Stimulated activated CD8-positive, alpha-beta memory T cell treated with anti-CD3 and anti-CD28 coated beads, Interleukin-2, amount 100 ng/mL, for 1 hour (primary cell): ENCODE data around the gene MED27.

ENCODE experiments used
- DNase-seq, 2 donors: peaks; one replicate each; pipeline ENCODE4 v3.0.0-alpha.2; 2020; ENCODE audit warnings: low read depth in 2 of 2

MED27 gene

GRCh38 chr9:131997779-131998178 lies 81.9 kb downstream of the MED27 start:
- no peak for DNase-seq

GRCh38 chr9:131997076-131997475 lies 82.6 kb downstream of the MED27 start:
- no peak for DNase-seq

GRCh38 chr9:131995382-131995781 lies 84.3 kb downstream of the MED27 start:
- no peak for DNase-seq

- DNase-seq = no peak
Measured at GRCh38 chr9:131994364-131995125, 85.1 kb downstream of the MED27 start.

DNA sequence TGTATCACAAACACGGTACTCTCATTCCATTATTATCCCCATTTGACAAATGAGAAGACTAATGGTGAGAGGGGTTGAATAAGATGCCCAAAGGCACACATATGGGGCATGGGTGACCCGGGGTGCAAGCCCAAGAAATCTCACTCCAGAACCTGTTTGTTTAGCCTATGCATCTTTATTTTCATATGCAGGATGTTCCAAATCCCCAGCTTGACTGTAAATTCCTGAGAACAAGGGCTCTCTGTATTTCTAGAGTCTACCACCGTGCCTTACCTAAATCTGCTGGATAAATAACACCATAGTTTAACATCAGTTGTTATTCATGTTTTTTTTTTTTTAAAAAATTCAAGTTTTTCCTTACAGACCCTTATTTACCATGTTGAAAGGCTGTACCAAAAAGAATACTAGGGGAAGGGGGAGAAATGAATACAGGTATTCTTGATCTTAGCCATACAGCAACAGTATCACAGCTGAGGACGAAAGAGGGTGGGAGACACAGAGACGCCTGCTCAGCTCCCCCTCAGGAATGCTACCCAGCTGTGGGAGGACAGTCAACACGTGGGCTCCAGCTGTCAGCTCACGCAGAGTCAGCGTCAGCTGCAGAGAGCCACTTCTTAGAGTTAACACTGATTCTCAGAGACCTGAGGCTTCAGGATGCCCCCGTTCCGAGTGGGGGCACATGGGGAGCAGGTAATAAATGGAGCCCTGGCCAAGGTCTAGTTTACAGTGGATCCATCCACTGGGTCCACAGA lies 86.6 kb downstream of the MED27 start:
- no peak for DNase-seq

- no peak for DNase-seq
Measured at GRCh38 chr9:131987232-131987631, 92.4 kb downstream of the MED27 start.

- DNase-seq = no peak
Measured at GRCh38 chr9:131986576-131986975, 93.1 kb downstream of the MED27 start.

GRCh38 chr9:131986089-131986488 lies 93.6 kb downstream of the MED27 start:
- DNase-seq = no peak

GRCh38 chr9:131984564-131984963 lies 95.1 kb downstream of the MED27 start:
- no peak for DNase-seq

DNA sequence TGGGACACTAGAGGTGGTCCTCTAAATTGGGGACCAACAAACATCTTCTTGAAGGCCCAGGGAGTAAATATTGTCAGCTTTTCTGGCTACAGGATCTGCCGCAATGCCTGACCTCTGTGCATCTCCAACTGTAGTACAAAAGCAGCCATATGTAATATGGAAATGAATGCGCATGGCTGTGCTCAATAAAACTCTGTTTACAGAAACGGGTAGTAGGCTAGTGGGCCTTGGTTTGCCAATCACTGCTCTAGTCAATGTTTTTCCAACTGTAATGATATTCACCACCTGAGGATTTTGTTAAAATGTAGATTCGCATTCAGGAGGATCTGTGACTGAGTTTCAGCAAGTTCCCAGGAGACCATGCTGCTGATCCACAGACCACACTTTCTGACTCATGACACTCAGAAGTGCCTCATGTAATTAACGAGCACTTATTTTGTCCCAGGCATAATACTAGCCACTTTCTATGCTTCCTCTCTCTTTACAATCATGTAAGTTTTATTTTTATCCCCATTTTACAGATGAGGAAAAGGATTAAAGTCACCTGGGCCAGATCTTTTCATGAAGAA lies 96.9 kb downstream of the MED27 start:
- no peak for DNase-seq

DNA sequence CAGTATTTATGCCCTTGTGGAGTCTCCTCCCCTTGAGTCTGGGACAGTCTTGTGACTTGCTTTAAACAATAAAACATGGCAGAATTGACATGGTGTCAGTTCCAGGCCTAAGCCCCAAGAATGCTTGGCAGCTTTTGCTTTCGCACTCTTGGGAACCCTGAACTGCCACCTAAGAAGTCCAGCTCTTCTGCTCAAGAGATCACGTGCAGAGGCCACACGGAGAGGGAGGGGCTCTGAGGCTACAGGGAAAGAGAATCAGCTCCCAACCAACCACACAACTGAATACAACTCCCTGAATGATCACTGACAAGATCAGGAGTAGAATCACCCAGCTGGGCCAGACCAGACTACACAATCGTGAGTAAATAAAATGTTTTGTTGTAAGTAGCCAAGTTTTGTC lies 97.6 kb downstream of the MED27 start:
- DNase-seq = no peak

- DNase-seq = no peak
Measured at GRCh38 chr9:131981116-131981776, 98.4 kb downstream of the MED27 start.

DNA sequence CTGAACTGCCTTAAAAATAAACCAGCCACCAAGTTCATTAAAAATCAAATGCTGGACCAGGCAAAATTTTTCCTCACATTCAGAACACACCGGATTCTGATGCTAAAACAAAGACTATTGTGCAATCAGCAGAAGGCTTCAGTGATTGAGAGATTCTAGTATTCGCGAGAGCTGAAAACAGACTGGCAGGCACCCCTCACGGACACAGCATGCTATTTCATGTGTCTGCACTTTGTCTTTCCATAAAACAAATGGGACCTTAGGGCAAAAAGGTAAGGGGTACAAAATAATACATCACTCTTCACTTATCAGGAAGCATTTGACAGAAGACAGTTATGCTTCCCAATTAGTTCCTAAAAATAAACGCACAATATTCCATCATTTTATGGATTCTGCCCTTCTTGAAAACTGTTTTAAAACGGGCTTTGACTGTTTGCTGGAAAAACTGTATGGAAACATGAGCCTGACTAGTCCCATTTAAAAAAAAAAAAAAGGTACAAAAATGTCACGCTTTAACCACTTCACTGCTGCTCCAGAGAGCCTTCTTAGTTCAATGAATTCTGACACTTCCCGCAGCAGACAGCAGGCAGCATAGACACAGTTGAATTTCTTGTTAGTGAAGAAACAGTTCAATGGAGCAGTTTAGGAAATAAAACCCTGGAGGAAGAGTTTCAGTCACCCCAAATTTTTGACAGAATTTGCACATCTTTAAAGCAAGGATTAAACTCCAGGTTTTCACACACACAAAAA lies 99.2 kb downstream of the MED27 start:
- DNase-seq = no peak

GRCh38 chr9:131977109-131977838 lies 102.4 kb downstream of the MED27 start:
- no peak for DNase-seq

GRCh38 chr9:131976157-131977108 lies 103.2 kb downstream of the MED27 start:
- DNase-seq = no peak

GRCh38 chr9:131972889-131973288 lies 106.8 kb downstream of the MED27 start:
- DNase-seq = no peak

- no peak for DNase-seq
Measured at GRCh38 chr9:131971482-131972074, 108.1 kb downstream of the MED27 start.

DNA sequence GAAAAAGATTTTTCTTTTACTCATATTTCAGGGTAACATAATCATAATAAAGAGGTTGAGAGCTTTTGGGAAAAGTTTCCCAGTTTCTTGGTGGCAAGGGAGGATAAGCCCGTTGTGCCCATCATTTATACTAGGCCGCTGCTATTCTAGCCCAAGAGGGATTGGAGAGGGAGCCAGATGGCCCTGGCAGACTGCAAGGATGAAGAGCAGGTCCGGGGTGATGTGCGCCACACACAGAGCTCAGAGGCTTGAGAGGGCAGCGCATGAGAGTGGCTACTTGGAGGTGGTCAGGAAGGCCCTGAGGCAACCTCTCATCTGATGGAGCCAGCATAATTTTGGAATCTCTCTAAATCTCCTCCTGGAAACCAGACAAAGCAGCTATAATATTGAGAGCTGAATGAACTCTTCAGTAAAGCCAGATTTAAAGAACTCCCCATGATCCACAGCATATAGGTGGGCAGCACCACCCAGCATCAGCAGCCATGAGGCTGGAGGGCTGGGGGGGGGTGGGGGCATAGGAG lies 110.1 kb downstream of the MED27 start:
- no peak for DNase-seq

- DNase-seq = no peak
Measured at GRCh38 chr9:131968632-131969031, 111.0 kb downstream of the MED27 start.
